ENCODE results near the gene CPD.

The CPD gene

DNA sequence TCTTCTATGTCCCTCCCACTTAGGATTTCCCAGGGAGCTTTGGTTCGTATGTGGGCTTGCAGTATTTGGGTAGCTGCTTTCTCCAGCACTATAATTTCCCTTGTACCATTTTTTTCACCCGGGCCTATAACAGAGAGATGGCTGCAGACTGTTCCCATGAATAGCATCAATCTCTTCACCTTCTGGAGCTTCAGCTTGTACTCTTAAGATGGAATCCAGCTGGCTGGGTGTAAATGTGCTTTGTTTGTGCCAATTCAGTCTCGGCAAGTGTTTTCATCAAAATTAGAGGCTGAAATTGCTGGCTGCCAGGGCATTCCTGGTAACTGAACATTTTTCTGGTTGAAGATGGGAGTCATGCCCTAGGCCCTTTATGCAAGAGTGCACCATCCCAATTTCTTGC, 12.2 kb upstream of the CPD start:
- H3K4me3 ChIP-seq (ENCODE audit: low read length), result no peak overlapping the region
- DNase-seq (ENCODE audit: low read depth), result no peak
- TF ChIP-seq, protein P1, sequence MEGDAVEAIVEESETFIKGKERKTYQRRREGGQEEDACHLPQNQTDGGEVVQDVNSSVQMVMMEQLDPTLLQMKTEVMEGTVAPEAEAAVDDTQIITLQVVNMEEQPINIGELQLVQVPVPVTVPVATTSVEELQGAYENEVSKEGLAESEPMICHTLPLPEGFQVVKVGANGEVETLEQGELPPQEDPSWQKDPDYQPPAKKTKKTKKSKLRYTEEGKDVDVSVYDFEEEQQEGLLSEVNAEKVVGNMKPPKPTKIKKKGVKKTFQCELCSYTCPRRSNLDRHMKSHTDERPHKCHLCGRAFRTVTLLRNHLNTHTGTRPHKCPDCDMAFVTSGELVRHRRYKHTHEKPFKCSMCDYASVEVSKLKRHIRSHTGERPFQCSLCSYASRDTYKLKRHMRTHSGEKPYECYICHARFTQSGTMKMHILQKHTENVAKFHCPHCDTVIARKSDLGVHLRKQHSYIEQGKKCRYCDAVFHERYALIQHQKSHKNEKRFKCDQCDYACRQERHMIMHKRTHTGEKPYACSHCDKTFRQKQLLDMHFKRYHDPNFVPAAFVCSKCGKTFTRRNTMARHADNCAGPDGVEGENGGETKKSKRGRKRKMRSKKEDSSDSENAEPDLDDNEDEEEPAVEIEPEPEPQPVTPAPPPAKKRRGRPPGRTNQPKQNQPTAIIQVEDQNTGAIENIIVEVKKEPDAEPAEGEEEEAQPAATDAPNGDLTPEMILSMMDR (conservative IDR thresholded peaks at IDR 0.05; ENCODE audit: low read depth, low read length), result no peak

DNA sequence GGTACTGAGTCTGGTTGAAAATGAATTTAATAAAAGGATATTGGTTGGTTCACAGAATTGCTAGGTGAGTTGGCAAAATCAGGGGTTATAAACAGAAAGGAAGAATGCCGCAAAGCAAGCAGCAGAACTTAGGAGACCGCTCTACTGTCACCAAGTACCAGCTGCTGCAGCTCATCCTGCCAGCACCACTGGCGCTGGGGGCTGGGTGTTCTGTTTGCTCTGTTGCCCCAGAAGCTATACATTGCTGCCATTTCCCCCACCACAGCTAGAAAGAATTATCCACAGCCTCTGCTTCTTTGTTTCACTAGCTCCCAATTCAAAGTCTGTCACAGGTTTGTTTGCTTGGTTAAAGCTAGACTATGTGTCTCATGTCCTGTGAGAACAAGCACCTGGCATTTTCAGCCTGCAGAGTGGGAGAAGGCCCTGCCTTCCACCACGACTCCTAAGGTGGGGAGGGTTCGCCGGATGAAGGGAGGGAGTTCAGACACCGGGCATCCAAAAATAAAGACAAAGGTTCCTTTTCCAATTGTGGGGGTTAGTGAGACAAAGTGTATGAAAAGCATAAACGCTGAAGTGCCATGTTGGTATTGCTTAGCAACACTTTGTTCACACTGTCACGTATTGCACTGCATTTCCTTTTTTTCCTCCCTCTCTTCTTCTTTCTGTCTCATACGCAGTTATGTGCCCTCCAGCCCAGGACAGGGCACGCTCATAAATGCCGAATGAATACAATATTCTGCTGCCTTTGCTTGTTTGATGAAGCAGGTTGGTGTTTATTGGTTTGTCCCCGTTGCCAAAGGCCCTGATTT, 9.6 kb upstream of the CPD start:
- no peak overlapping the region for H3K4me3 ChIP-seq (ENCODE audit: low read length)
- TF ChIP-seq, protein P1 (conservative IDR thresholded peaks at IDR 0.05; ENCODE audit: low read depth, low read length), result no peak
- DNase-seq (ENCODE audit: low read depth), result no peak

DNA sequence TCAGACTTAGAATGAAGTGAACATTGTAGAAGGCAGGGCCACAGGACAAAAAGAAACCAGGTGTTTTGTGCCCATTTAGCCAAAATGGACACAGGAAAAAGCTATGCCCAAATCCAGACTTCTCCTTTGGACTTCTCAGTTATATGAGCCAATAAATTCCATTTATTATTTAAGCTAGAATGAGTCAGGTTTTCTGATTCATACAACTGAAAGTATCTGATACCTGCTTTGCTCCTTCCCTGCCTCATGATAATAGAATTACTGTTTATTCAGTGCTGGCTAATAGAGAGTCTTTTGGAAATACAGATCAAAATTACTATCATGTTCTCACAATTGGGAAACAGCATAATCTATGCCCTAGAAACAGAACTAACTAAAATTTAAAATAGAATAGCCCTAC, 8.7 kb upstream of the CPD start:
- TF ChIP-seq, protein P1 (conservative IDR thresholded peaks at IDR 0.05; ENCODE audit: low read depth, low read length), result no peak
- H3K4me3 ChIP-seq (ENCODE audit: low read length), result no peak overlapping the region
- no peak for DNase-seq (ENCODE audit: low read depth)

DNA sequence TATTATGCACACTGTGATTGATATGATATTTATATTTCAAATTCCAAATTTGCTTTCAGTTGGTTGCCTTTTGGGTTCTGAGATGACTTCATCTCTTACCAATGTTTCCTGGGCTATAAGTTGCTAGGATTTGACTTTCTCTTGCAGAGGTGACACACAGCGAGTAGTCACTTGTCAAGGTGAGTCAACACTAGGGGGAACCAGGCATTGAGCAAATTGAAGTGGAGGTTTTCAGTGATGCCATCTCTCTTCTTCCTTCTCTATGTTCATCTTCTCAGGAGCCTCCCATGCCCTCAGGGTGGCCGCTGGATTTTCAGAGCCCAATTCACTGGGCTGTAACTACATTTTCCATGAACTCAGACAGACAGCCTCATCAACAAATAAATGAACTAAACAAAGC, 6.0 kb upstream of the CPD start:
- DNase-seq (ENCODE audit: low read depth), result no peak
- no peak overlapping the region for H3K4me3 ChIP-seq (ENCODE audit: low read length)
- TF ChIP-seq, protein P1 (conservative IDR thresholded peaks at IDR 0.05; ENCODE audit: low read depth, low read length), result no peak

DNA sequence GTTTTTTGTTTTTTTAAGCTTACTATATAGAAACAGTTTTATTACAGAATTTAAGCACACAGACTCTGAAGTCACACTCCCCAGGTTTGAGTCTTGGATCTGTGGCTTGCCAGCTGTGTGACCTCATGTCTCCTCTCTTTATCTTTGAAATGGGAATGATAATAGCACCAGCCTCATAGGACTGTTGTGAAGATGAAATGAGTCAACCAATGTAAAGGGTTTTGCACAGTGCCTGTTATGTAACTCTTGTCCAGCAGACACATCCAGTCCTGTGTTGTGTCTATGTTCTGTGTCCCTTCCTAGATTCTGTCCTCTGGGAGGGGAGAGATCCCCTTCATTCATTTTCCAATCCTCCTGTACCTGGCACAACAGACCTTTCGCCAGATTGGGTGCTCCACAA, 3.1 kb upstream of the CPD start:
- TF ChIP-seq, protein P1 (conservative IDR thresholded peaks at IDR 0.05; ENCODE audit: low read depth, low read length), result no peak
- no peak for DNase-seq (ENCODE audit: low read depth)
- H3K4me3 ChIP-seq (ENCODE audit: low read length), result no peak overlapping the region

DNA sequence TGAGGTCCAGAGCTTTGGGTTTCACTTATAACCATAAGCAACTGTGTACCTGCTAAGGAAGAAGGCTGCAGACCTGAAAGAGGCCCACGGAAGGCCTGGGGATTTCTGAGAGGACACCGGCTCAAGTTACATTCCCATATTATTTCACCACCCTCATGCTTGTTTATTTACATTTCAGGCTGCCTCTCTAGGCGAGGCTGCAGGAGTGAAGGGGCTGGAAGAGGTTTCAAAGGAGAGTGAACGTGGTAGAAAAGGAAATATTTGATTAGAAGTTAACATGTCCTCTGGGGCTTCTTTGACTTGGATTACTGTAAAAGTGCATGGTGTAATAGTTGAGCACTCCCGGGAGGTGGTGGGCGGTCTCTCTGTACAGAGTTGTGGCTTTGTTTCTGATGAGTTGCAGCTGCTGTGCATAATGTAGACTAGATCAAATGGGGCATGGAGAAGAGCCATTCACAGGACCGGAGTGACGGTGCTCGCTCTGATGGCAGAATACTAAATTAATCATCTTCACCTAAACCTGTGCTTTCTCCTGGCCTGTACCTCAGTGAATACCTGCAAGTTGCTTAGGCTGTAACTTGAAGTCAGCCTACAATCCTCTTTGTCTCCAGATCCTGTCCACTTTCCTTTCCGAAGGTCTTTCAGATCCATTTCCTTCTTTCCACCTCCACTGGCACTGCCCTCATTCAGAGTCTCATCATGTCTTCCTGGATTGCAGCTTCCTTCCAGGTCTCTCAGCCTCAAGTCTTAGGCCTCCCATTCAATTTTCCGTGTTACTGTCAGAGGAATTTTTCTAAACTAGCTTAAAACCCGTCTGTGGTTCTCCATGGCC, 1.9 kb upstream of the CPD start:
- DNase-seq (ENCODE audit: low read depth), result no peak
- TF ChIP-seq, protein P1 (conservative IDR thresholded peaks at IDR 0.05; ENCODE audit: low read depth, low read length), result no peak
- H3K4me3 ChIP-seq (ENCODE audit: low read length), result no peak overlapping the region

Data from retinal pigment epithelial cell (primary cell).